NCI-H146 treated with DMSO at 0.1 percent for 48 hours (cell line): ENCODE data around the gene SLC4A7.

Source experiments
- DNase-seq: peaks from one replicate; lab custom pipeline; 2025; ENCODE audit not compliant: unreplicated experiment; lab: John Stamatoyannopoulos, UW

SLC4A7 gene

DNA sequence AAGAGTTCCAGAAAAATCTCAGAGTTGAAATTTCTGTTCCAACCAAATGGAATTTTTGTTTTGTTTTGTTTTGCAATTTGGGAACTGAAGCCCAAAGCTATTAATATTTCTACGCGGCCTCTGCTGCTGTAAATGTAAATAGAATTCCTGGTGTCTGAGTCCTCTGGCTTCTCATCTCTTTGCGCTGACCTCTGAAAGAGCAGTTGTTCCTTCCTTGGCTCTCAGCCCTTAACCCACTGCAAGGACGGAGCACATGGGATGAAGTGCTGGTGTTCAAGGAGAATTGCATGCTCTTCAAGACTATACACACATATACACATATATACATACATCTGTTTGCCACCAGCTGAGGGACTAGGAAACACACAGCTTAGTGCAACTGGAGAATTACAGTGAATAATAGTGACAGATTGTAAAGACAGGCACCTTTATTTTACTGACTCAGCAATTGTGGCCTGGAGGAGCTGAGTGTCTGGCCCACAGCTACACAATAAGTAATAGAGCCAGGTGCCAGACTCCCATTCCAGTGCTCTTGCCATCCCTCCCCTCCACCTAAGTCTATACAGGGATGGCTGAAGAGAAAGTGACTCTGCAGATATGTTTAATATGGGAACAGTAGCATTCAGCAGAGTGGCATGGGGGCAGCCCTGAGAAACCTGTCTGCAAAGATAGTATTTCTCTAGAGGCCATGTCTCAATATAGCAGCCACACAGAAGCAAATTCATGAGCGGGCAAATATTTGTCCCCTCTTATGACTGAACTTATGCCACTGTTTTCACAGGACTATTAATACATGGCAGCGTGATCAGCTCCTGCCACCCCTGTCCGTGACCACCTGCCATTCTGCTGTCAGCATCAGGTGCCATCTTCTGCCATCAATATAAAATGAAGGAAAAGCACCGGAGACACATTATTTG is 157.3 kb downstream of the SLC4A7 start:
- DNase-seq, result no peak

DNA sequence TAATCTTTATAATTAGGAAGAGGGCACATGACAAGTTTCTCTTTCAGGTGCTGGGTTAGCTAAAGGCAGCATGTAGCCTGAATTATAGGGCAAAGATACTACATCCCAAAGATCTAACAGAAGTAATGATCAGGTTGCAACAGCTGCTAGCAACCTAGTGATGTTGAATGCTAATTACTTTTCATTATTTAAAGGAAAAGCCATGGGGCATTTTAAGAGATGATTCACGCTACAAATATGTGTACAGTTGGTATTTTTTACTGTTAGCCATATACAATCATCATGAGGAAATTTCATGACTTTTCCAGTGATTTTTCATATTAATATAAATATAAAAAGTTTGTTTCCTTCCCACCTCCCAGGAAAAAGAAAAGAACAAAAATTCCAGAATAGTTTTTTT is 158.0 kb downstream of the SLC4A7 start:
- DNase-seq, result no peak

- no peak for DNase-seq
Measured at GRCh38 chr3:27325419-27325818, 158.8 kb downstream of the SLC4A7 start.

- DNase-seq, result no peak
Measured at GRCh38 chr3:27324686-27325085, 159.5 kb downstream of the SLC4A7 start.

DNA sequence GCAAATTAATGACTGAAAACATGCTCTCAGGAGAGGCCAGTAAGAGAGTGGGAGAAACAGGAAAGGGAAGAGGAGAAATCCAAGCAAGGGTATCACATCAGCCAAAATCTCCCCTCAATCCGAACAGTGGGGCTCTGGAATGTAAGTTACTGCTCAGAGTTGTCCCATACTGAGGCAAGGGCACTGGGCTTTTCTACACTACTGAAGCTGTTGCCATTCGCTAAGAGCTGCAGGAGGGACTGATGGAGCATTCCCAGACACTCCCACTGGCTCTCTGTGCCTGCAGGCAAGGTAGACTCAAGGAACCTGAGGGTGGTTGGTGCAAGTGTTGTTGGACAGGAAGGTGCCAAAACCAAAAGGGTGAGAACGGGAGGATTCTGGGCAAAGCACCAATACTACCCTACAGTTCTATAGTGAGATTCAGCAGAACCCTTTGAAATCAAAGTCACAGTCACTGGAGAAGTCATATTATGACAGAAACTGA is 161.1 kb downstream of the SLC4A7 start:
- no peak for DNase-seq
